Liver (tissue), 2 donors: ENCODE data around the gene TXNRD2.

Experiments
- JUND ChIP-seq, 2 donors: IDR thresholded peaks; 2 replicates each; pipeline ENCODE4 v1.6.1; 2016; ENCODE audit warnings: antibody characterized with exemption in 2 of 2
- RAD21 ChIP-seq, 2 donors: IDR thresholded peaks; 2 replicates each; pipeline ENCODE4 v1.6.1; 2016; ENCODE audit warnings: antibody characterized with exemption in 2 of 2, mild to moderate bottlenecking in 2 of 2
- REST ChIP-seq: IDR thresholded peaks from 2 replicates; pipeline ENCODE4 v1.6.1; 2016; ENCODE audit warnings: antibody characterized with exemption, mild to moderate bottlenecking
- donor health status: healthy.

- no peak for TF ChIP-seq RAD21 (IDR thresholded peaks at IDR 0.05)
- TF ChIP-seq JUND (IDR thresholded peaks at IDR 0.05), result no peak
- TF ChIP-seq REST, result no peak
Measured at GRCh38 chr22:19882446-19883381, 58.9 kb downstream of the TXNRD2 start.
